B cell (primary cell): ENCODE data around the gene CDHR2. TPM values are rescaled to one million over a fixed set of nuclear protein-coding genes. Genes with fewer than 3 reads are reported as not detected.

Experiments used
- ATAC-seq: fragments of 200-7000 bp; cut with Tn5 transposase; one replicate; pipeline ENCODE4 v1.10.0; 2021; ENCODE audit warnings: low read depth, mild to moderate bottlenecking, moderate number of reproducible peaks, moderate library complexity
- CTCF ChIA-PET: fragments of 350-600 bp; sonication (Branson Sonifier 250); formaldehyde crosslinking; loops from one replicate; lab custom pipeline; 2021; ENCODE audit warnings: antibody characterized with exemption, inconsistent platforms; lab: Charles Lee
- POLR2A ChIA-PET: fragments of 350-600 bp; sonication (Branson Sonifier 250); formaldehyde crosslinking; loops from one replicate; lab custom pipeline; 2021; ENCODE audit warnings: antibody characterized with exemption; lab: Charles Lee
- DNase-seq: peaks from one replicate; pipeline ENCODE4 v3.0.0; 2013
- H2AFZ ChIP-seq: 2 replicates; pipeline ENCODE4 v1.6.1; 2012; ENCODE audit warnings: mild to moderate bottlenecking, low read depth, low read length; ENCODE audit not compliant: insufficient read depth, poor library complexity, severe bottlenecking
- H3K27ac ChIP-seq, 2 donors: 1 replicate in 1 of 2; 2 replicates in 1 of 2; pipeline ENCODE4 v1.5.1; 2012 to 2013; ENCODE audit warnings: low read length in 2 of 2, mild to moderate bottlenecking in 2 of 2, moderate library complexity in 1 of 2
- H3K27me3 ChIP-seq, 4 experiments: fragments of 200-600 bp in 1 of 4; sonication (generic) in 1 of 4; replicated peaks in 1 of 4; 1 replicate in 2 of 4; 2 replicates in 2 of 4; pipeline versions ENCODE4 v1.6.1 to v1.7.0; 2013 to 2016; ENCODE audit warnings: low read length in 3 of 4, mild to moderate bottlenecking in 2 of 4, mixed read lengths in 1 of 4, moderate library complexity in 1 of 4; ENCODE audit not compliant: insufficient read depth in 4 of 4, control insufficient read depth in 3 of 4; ENCODE audit errors: control extremely low read depth in 1 of 4
- H3K36me3 ChIP-seq, 2 experiments: replicated peaks in 1 of 2; 1 replicate in 1 of 2; 2 replicates in 1 of 2; pipeline versions ENCODE4 v1.6.1 to v1.7.1; 2013; ENCODE audit warnings: low read length in 1 of 2; ENCODE audit not compliant: insufficient read depth in 2 of 2, control insufficient read depth in 1 of 2; ENCODE audit errors: control extremely low read depth in 1 of 2, extremely low read depth in 1 of 2
- H3K4me1 ChIP-seq, 2 donors: fragments of 200-600 bp in 1 of 2; sonication (generic) in 1 of 2; 1 replicate in 1 of 2; 2 replicates in 1 of 2; pipeline versions ENCODE4 v1.5.1 to v1.6.1; 2013 to 2017; ENCODE audit warnings: low read length in 2 of 2; ENCODE audit not compliant: control insufficient read depth in 2 of 2, insufficient read depth in 2 of 2
- H3K4me2 ChIP-seq: replicated peaks from 2 replicates; pipeline ENCODE3; 2012; ENCODE audit warnings: mild to moderate bottlenecking, low read depth, low read length; ENCODE audit not compliant: poor library complexity, severe bottlenecking
- H3K4me3 ChIP-seq, 5 experiments: fragments of 200-600 bp in 1 of 5; sonication (generic) in 1 of 5; 1 replicate in 3 of 5; 2 replicates in 2 of 5; pipeline versions ENCODE4 v1.5.1 to v1.7.0; 2011 to 2016; ENCODE audit warnings: low read length in 4 of 5, mild to moderate bottlenecking in 4 of 5, low read depth in 2 of 5, control low read depth in 1 of 5, moderate library complexity in 1 of 5; ENCODE audit not compliant: insufficient read depth in 1 of 5; ENCODE audit errors: control extremely low read depth in 1 of 5, extremely low read depth in 1 of 5
- H3K79me2 ChIP-seq: fragments of 200-600 bp; sonication (generic); one replicate; pipeline ENCODE4 v1.6.0; 2016; ENCODE audit warnings: low read length; ENCODE audit not compliant: control insufficient read depth, insufficient read depth
- H3K9ac ChIP-seq: fragments of 200-600 bp; sonication (generic); 2 replicates; pipeline ENCODE4 v1.6.1; 2017; ENCODE audit warnings: mild to moderate bottlenecking, low read length, moderate library complexity
- H3K9me3 ChIP-seq, 3 donors: one replicate each; pipeline versions ENCODE4 v1.6.1 to v1.7.1; 2013; ENCODE audit warnings: low read length in 2 of 3; ENCODE audit not compliant: control insufficient read depth in 2 of 3, insufficient read depth in 1 of 3; ENCODE audit errors: control extremely low read depth in 1 of 3
- H4K20me1 ChIP-seq: 2 replicates; pipeline ENCODE4 v1.6.0; 2012; ENCODE audit warnings: mild to moderate bottlenecking, low read length; ENCODE audit not compliant: insufficient read depth, control insufficient read depth, poor library complexity, severe bottlenecking
- H3K27ac Mint-ChIP-seq: one replicate; pipeline ENCODE4 v1.8.0; 2021; ENCODE audit warnings: mixed read lengths
- H3K27me3 Mint-ChIP-seq: one replicate; pipeline ENCODE4 v1.8.0; 2021; ENCODE audit warnings: mixed read lengths
- H3K4me1 Mint-ChIP-seq: one replicate; pipeline ENCODE4 v1.8.0; 2021; ENCODE audit warnings: mixed read lengths
- H3K4me3 Mint-ChIP-seq: one replicate; pipeline ENCODE4 v1.8.0; 2021; ENCODE audit warnings: mixed read lengths
- H3K9me3 Mint-ChIP-seq: one replicate; pipeline ENCODE4 v1.8.0; 2022; ENCODE audit warnings: mixed read lengths; ENCODE audit not compliant: insufficient read depth
- EZH2 ChIP-seq: IDR thresholded peaks from 2 replicates; pipeline ENCODE4 v1.6.1; 2012; ENCODE audit warnings: borderline replicate concordance, low read depth, mild to moderate bottlenecking, moderate library complexity, low read length; ENCODE audit not compliant: insufficient read depth, poor library complexity, severe bottlenecking
- WGBS: methylation state at CpG from one replicate; pipeline ENCODE4 v1.1.5; 2013; ENCODE audit warnings: missing lambda C conversion rate; ENCODE audit not compliant: insufficient coverage; 5-methylcytosine and 5-hydroxymethylcytosine counted together
- intact Hi-C: fragments of 100-400 bp; cut with micrococcal nuclease; formaldehyde crosslinking; loops from one replicate; pipeline ENCODE4 v1.10.0; 2022
- polyA plus RNA-seq: library from polyadenylated mRNA; depleted of rRNA; stranded (reverse); fragments of >200 nt; gene quantifications from 2 replicates; pipeline ENCODE4 v1.2.3, GENCODE V29; 2012
- total RNA-seq, 2 donors: library from RNA; stranded (reverse); fragments of 120-200 nt in 1 of 2; gene quantifications; 1 replicate in 1 of 2; 2 replicates in 1 of 2; pipeline versions ENCODE4 v1.2.3 to v1.2.4, GENCODE V29; 2013 to 2022
- TF ChIP-seq, protein P1 (sequence below): fragments of 200-600 bp; IDR thresholded peaks from one replicate; pipeline ENCODE4 v1.8.0; 2022; ENCODE audit warnings: antibody characterized with exemption, mild to moderate bottlenecking

CDHR2 gene
- total and polyA plus RNA-seq, 2 donors (not counting 1 experiment from before 2014, with no cell fraction given): 0.25 to 1.7 TPM

DNA sequence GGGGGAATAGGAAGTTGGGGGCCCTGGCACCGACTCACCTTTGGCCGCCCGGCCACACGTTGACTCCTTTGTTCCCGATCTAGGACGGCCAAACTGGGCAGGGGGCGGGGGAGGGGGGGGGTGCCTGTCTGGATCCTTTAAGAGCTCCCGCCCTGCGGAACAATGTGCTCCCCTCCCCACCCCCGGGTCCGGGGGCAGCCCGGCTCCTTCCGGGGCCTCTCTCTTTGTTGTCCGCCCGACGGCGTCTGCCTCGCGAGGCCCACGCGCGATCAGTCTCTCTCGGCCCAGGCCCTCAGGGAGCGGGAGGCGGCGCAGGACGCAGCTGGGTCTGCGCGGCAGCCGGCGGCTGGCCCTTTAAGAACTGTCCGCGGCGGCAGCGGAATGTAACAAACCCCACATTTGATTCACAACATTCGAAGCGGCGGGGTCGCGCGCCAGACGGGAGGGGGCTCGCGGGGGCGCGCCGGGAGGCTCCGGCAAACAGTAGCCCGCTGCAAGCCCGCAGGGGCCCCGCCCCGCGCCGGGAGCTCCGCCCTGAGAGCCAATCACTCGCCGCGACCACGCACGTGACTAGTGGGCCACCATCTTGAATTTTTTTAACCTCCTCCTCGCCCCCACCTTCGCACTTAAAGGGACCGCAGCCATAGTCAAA is 12.1 kb upstream of the CDHR2 start, which contains the start of gene RNF44:
Gene RNF44 (minus strand): TSS at position 501 of the 652 bp plus-strand sequence. CDS start 4,930 bp downstream, outside the sequence.
- peak within 1 kb of the TSS; percentile 98 for H3K9ac ChIP-seq
- ATAC-seq: peak; percentile 59
- CTCF ChIA-PET: interaction anchor here (1.0 to 5.3 kb wide), 8 partner anchors 10 to 175 kb away, joined by 3 to 33 read pairs (median 4); partner anchors contain the start of genes CLTB, FAF2 and TSPAN17
- Mint-ChIP-seq H3K27me3 (no peaks in the 10 kb centered on the region), H3K9me3 (no peaks in the 10 kb centered on the region), H3K4me1 (peaks cover 65% of the 10 kb centered on the region), H3K4me3 (peak within 1 kb of the TSS; percentile 99), H3K27ac (peak within 1 kb of the TSS; percentile 100)
- H2AFZ ChIP-seq: peak within 1 kb of the TSS; percentile 77
- peak within 1 kb of the TSS; percentile 92 for H3K4me2 ChIP-seq
- peaks cover 50% of the 10 kb centered on the region for H4K20me1 ChIP-seq
- intact Hi-C loops: loop anchor here (1.0 kb wide), 5 partner anchors 89 to 176 kb away; partner anchors contain the start of genes CLTB, FAF2, KIAA1191 and TSPAN17
- DNase-seq: peak; percentile 98
- peaks cover 57% of the 10 kb centered on the region for H3K79me2 ChIP-seq
- peak within 1 kb of the TSS; percentile 84 to 100 (median 94) for H3K4me3 ChIP-seq
- no peaks in the 10 kb centered on the region for H3K27me3 ChIP-seq
- peaks cover 0 to 8% (median 0%) of the 10 kb centered on the region in 3 donors for H3K9me3 ChIP-seq
- peak within 1 kb of the TSS; percentile 93 to 99 for H3K27ac ChIP-seq
- WGBS: 0% methylated on average over 61 of the region's 63 CpGs
- TF ChIP-seq, protein P1, sequence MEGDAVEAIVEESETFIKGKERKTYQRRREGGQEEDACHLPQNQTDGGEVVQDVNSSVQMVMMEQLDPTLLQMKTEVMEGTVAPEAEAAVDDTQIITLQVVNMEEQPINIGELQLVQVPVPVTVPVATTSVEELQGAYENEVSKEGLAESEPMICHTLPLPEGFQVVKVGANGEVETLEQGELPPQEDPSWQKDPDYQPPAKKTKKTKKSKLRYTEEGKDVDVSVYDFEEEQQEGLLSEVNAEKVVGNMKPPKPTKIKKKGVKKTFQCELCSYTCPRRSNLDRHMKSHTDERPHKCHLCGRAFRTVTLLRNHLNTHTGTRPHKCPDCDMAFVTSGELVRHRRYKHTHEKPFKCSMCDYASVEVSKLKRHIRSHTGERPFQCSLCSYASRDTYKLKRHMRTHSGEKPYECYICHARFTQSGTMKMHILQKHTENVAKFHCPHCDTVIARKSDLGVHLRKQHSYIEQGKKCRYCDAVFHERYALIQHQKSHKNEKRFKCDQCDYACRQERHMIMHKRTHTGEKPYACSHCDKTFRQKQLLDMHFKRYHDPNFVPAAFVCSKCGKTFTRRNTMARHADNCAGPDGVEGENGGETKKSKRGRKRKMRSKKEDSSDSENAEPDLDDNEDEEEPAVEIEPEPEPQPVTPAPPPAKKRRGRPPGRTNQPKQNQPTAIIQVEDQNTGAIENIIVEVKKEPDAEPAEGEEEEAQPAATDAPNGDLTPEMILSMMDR: no peak
- TF ChIP-seq EZH2: no peak
- H3K4me1 ChIP-seq: peaks cover 55 to 60% of the 10 kb centered on the region in 2 donors
- H3K36me3 ChIP-seq: peaks cover 0 to 27% of the 10 kb centered on the region in 2 experiments
- POLR2A ChIA-PET: interaction anchor here (0.7 to 4.1 kb wide), 20 partner anchors 9 to 977 kb away, joined by 3 to 30 read pairs (median 3); partner anchors contain the start of genes CDHR2, CLTB, EIF4E1B and FAF2
